Fibroblast of skin of left quadriceps (primary cell): Measurements from ENCODE around the gene COL12A1.
A peak's percentile ranks its signal among the peaks of the same experiment; 100 is the strongest.

Source experiments
- DNase-seq, 2 experiments: peaks; one replicate each; pipeline ENCODE4 v3.0.0-alpha.2; 2013; ENCODE audit warnings: low read depth in 2 of 2

COL12A1 gene

DNA sequence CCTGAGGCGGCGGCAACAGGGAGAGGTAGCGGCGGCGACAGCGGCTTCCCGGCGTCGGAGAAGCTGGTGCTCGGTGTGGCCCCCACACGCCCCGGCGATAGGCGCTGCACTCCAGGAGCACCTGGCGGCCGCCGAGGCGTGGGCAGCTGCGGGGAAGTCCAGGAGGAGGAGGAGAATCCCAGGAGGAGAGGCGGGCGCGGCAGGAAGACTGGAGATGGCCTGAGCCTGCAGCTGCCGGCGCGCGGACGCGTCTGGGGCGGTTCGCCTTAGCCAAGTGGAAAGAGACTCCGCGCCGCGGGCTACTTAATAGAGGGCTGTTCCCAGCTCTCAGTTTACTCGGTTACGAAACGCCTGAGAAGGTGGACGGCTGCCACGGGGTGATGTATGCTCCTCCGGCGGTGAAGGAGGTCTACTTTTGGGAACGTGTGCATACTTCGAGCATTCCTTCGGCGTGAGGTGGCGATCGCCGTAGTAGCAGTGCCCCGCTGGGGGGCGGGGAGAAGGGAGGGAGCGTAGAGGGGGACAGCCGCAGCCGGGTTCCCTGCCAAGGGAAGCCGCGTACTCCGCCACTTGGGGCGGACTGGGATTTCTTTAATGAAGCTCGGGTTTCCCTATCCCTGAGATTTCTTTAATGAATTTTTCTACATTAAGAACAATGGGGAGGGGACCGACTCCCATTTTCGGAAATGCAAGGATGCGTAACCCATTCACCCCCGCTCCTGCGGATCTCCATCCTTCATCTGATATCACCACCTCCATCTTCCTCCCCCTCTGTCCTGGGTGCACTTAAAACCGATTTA, at the start of gene COL12A1:
COL12A1 (minus strand) TSS at position 278 of the 800 bp plus-strand sequence. CDS start 3,261 bp downstream, outside the sequence.
- DNase-seq: peak; percentile 100

- no peak for DNase-seq
Observed at GRCh38 chr6:75250552-75250951, 44.7 kb upstream of the COL12A1 start.

- DNase-seq: no peak
Observed at GRCh38 chr6:75249837-75250236, 44.0 kb upstream of the COL12A1 start.

- no peak for DNase-seq
Observed at GRCh38 chr6:75246386-75246785, 40.5 kb upstream of the COL12A1 start.

DNA sequence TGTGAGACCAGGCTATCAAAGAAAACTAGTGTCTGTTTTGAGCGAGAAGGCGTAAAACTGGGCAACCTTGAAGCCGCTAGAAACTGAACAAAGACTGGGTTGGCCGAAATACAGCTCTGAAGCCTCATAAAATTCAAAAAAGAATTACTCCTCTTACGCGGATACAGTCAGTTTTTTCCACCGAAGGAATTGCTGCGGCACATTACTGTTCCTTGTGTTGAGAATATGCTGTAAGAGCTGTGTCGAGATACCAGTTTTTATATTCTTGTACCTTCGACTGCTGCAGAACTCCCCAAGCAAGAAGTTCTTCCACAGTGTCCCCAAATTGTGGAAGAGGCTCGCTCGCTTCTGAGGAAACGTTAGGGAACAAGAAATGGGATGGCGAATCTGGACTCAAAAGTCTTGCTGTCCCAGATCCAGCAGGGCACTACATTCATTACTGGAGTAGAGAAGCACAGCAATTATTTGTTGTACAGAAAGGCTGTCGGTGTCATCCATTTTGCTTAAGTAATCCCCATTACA, 38.3 kb upstream of the COL12A1 start:
- no peak for DNase-seq

GRCh38 chr6:75243333-75244062, 37.6 kb upstream of the COL12A1 start, which contains the start of gene COX7A2:
TSS of gene COX7A2 (minus strand) at chr6:75243801. CDS start at chr6:75243734, 67 bp downstream.
- peak; percentile 94 for DNase-seq

DNA sequence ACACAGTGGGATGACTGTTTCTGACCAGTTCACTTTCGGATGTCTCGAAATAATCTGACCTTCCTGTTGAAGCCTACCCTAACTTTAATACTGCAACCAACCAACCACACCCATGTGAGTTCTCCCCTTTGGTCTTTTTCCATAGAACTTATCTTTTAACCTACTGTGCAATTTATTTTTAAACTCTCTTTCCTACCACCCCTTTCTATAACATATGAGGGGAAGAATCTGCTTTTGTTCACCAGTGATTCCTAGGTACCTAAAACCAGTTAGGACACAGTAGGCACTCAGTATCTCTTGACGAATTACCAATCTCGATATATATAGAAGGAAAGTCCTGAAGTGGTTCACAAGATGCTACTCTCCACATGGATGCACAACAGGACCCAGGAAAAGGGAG, 30.8 kb upstream of the COL12A1 start:
- no peak for DNase-seq

DNA sequence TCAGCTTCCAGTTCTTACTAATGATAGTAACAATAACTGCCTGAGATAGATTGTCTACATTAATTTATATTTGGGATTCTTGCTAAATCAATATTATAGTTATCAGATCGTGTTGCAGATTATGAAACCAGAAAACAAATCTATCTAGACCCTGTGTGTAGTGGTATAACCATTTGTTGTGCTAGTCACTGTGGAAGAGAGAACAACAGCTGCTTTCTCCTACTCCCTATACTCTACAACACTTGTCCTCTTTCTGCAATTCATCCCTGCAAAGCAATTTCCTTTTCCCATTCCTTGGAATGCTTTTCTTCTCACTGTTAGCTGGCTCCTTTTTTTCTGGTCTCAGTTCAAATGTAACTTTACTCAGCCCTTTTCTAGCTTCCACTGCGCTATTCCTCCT, 29.4 kb upstream of the COL12A1 start:
- DNase-seq: no peak

GRCh38 chr6:75234126-75234865, 28.4 kb upstream of the COL12A1 start:
- no peak for DNase-seq

DNA sequence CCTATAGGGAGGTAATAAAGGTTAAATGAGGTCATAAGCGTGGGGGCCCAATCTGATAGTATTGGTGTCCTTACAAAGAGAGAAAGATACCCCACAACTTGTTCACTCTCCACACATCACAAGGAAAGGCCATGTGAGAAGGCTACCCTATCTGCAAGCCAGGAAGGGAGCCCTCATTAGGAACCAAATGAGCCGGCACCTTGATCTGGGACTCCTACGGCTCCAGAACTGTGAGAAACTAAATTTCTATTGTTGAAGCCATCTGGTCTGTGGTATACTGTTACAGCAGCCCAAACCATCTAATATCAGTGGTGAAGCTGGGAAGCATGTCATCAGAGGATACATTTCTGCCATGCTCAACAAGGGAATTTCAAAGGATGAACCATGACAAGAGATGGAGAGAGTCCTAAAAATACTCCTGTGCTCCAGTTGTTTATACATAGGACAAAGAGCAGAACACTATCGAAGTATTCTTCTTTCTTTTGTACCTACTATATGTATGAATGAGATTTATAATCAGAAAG, 27.3 kb upstream of the COL12A1 start:
- DNase-seq: no peak

- no peak for DNase-seq
Observed at GRCh38 chr6:75230484-75231325, 24.9 kb upstream of the COL12A1 start.

DNA sequence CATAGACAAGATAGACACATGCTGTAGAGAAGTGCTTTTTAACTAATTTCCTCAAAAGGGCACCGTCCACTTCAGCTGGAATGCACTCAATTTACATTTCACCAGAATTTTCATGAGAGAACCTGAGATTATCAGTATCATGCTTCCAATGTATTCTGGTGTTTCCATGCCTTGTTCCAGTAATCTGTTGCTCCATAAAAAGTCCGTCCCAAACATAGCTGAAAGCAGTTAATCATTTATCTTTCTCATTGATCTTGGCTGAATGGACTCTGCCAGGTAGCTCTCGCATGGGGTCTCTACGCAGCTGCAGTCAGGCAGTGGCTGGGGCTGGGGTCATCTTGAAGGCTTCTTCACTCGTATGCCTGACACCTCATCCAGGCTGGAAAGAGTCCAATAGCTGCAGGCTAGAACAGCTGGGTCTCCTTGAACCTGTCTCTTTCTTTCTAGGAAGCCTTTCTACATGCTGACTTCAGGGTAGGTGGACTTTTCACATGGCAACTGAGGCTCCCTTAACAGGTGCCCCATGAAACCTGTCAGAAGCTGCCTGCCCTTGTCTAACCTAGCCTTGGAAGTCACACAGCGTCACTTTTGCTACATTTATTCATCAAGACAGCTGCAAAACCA, 18.6 kb upstream of the COL12A1 start:
- DNase-seq: no peak

DNA sequence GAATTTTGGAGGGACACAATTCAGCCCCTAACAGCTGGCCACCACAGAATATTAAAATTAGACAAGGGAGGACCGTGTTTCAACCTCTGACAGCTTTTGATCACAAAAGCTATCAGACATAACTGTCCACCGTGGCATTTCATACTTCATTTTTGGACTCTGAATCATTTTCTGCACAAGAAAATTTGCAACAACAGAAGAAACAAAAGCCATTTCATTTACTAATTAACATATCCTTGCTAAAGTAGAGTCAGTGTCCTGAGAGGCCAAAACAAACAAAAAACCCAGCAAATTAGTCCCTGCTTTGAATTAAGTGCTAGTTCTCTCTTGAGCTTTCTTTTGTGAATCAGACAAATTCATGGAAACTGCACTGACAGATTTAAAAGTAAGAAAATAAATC, 17.6 kb upstream of the COL12A1 start:
- DNase-seq: no peak

GRCh38 chr6:75222261-75222660, 16.4 kb upstream of the COL12A1 start:
- no peak for DNase-seq

- DNase-seq: no peak
Observed at GRCh38 chr6:75221116-75221515, 15.3 kb upstream of the COL12A1 start.

- DNase-seq: no peak
Observed at GRCh38 chr6:75220357-75220756, 14.5 kb upstream of the COL12A1 start.

DNA sequence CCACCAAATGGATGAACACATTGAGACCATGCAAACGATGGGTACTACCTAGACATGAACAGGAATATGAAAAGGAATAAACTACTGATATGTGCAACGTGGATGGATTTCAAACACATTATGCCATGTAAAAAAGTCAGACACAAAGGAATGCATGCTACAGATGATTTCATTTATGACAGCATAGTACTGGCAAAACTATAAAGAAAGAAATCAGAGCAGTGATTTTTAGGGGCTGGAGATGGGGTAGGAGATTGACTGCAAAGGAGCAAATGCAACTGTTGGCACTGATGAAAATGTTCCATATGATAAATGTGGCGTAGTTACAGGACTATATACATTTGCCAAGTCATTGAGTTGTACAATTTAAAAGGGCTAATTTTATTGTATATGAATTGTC, 13.4 kb upstream of the COL12A1 start:
- DNase-seq: no peak

DNA sequence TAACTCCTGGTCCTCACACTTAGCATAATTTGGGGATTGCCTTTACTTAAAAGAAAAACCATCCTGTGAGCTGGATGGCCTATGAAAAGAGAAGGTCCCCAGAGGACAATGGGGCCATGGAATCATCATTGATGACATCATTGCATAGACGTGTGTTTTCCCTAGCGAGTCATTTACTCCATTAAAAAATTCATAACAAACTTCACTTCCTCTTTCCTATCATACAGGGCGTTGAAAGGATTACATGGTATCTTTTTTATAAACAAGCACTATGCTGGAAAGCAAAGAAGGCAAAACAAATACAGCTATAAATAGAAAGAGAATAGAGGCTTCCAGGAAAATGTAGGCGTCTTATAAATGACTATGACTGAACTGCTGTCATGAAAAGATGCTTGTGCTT, 11.3 kb upstream of the COL12A1 start:
- DNase-seq: no peak

DNA sequence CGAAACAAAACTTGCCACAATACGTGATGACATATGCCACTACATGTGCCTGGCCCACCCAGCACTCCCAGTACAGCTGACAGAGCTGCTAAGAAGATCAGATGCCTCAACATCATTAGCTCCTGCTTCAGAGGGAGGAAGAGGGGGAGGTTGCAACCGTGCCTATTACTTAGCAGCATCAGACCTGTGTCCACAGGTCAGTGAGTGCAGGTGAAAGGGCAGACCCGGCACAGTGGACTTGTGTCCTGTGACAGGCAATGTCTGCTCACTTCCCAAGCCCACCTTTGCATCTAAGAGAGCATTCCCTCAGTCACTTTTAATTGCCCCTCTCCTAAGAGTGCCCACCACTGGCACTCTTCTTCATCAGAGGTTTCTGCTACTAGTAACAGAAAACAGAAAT, 9.4 kb upstream of the COL12A1 start:
- no peak for DNase-seq

DNA sequence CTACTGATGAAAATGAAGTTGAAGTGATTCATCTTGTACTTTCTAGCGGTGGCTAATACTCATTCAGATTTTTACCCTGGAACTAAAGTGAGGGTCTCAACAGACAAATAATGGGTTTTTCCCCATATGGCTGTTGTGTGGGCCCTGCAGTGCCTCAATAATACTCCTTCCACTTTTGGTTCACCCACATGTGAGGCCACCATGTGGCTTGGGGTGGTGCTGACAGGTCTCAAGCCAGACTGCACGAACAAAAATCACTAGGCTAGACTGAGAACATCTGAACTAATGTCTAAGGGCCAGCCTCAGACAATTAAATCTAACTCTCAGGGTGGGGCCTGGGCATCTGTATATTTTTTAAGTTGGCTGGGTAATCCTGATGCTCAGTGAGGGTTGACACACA, 7.9 kb upstream of the COL12A1 start:
- no peak for DNase-seq

DNA sequence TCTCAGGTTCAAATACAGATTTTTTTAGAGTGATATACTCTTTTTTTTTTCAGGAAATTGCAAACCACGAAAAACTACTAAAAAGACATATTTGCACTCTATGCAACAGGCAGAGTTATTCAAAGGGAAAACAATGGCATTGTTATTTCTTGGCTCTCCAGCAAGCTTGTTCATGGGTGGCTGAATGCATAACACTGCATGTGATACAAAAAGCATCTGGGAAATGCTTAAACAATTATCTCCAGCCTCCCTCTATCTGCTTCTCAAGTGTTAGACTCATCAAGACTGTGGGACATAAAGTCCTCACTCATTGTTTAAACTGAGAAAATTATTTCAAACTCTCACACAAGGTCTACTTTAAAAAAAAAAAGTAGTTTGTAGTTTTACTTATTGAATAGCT, 7.3 kb upstream of the COL12A1 start:
- DNase-seq: no peak
